Articular chondrocyte of knee joint (primary cell): ENCODE results near the gene TAMM41. TPM values are rescaled to one million over a fixed set of nuclear protein-coding genes. Genes with fewer than 3 reads are reported as not detected.

Source experiments
- small RNA-seq: library from RNA; depleted of rRNA; stranded (forward); fragments of <200 nt; gene quantifications from one replicate; pipeline ENCODE3, GENCODE V24; 2012
- total RNA-seq: library from RNA; depleted of rRNA; stranded (reverse); fragments of >200 nt; gene quantifications from 2 replicates; pipeline ENCODE4 v1.2.3, GENCODE V29; 2012

The TAMM41 gene
- total RNA-seq, result 11.1 and 14.0 TPM in 2 replicates

GRCh38 chr3:11846281-11847266 is at the start of gene TAMM41:
Gene TAMM41, minus strand, starts transcription at chr3:11846885. Its CDS starts 249 bp downstream, at chr3:11846636.

Small RNA genes lying within 50 kb of the gene (small RNA-seq; reads per million reads assigned to genes)
- not detected for gene CYCSP12

Other genes with a start within 250 kb of the TAMM41 start
- 124 and 212 TPM in 2 replicates for gene VGLL4, start 203.0 kb downstream of the TAMM41 start, total RNA-seq
- gene SYN2, start 157.5 kb upstream of the TAMM41 start, total RNA-seq, result 0.13 and 0.32 TPM in 2 replicates